ENCODE data around the gene CLSTN2. TPM values are rescaled to one million over a fixed set of nuclear protein-coding genes. Genes with fewer than 3 reads are reported as not detected.

CLSTN2 gene
- total and polyA plus RNA-seq, 2 experiments from 2014 or later: 23.0 to 27.0 TPM

DNA sequence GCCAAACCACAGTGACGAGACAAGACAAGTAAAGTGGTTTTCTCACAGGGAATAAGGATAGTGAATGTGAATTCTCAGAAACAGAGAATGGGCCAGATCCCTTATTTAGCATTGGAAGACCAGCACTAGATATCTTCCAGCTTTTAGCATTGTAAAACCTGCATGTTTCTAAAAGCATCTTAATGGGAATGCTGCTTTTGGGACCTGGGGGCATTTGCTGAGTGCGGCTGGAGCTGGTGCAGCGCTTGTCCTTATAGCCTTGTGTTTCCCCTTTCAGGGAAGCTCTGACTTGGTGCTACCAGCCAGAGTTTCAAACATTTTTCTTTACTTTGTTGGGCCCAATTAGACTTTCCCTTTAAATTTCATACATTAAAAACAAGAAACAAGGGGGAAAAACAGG, 52.9 kb downstream of the CLSTN2 start:
- WGBS (ENCODE audit: low lambda C conversion rate, missing lambda C conversion rate): 61% methylated on average over 3 of the region's 3 CpGs
- Histone ChIP-seq H3K36me3 (replicated peaks; ENCODE audit: insufficient read depth, low read depth) (no peaks in the 10 kb centered on the region), H3K4me2 (no peak overlapping the region), H3K79me2 (no peaks in the 10 kb centered on the region), H2AFZ (no peak overlapping the region), H3K27ac (no peak overlapping the region), H3K9me2 (replicated peaks; ENCODE audit: insufficient read depth) (no peaks in the 10 kb centered on the region), H3K9me3 (ENCODE audit: low read depth) (no peaks in the 10 kb centered on the region), H3K4me1 (ENCODE audit: insufficient read depth) (no peaks in the 10 kb centered on the region), H4K20me1 (ENCODE audit: insufficient read depth, poor library complexity, severe bottlenecking) (no peaks in the 10 kb centered on the region), H3K4me3 (no peak overlapping the region), H3K27me3 (peaks cover 19% of the 10 kb centered on the region)
- TF ChIP-seq EZH2 (IDR thresholded peaks at IDR 0.05; ENCODE audit: borderline replicate concordance) (no peak), EZH2phosphoT487 (IDR thresholded peaks at IDR 0.05; ENCODE audit: low read depth, severe bottlenecking, unreplicated experiment) (no peak)
- TF ChIP-seq, protein P1, sequence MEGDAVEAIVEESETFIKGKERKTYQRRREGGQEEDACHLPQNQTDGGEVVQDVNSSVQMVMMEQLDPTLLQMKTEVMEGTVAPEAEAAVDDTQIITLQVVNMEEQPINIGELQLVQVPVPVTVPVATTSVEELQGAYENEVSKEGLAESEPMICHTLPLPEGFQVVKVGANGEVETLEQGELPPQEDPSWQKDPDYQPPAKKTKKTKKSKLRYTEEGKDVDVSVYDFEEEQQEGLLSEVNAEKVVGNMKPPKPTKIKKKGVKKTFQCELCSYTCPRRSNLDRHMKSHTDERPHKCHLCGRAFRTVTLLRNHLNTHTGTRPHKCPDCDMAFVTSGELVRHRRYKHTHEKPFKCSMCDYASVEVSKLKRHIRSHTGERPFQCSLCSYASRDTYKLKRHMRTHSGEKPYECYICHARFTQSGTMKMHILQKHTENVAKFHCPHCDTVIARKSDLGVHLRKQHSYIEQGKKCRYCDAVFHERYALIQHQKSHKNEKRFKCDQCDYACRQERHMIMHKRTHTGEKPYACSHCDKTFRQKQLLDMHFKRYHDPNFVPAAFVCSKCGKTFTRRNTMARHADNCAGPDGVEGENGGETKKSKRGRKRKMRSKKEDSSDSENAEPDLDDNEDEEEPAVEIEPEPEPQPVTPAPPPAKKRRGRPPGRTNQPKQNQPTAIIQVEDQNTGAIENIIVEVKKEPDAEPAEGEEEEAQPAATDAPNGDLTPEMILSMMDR (IDR thresholded peaks at IDR 0.05; ENCODE audit: poor library complexity): no peak
- no peak for DNase-seq (ENCODE audit: low spot score)

DNA sequence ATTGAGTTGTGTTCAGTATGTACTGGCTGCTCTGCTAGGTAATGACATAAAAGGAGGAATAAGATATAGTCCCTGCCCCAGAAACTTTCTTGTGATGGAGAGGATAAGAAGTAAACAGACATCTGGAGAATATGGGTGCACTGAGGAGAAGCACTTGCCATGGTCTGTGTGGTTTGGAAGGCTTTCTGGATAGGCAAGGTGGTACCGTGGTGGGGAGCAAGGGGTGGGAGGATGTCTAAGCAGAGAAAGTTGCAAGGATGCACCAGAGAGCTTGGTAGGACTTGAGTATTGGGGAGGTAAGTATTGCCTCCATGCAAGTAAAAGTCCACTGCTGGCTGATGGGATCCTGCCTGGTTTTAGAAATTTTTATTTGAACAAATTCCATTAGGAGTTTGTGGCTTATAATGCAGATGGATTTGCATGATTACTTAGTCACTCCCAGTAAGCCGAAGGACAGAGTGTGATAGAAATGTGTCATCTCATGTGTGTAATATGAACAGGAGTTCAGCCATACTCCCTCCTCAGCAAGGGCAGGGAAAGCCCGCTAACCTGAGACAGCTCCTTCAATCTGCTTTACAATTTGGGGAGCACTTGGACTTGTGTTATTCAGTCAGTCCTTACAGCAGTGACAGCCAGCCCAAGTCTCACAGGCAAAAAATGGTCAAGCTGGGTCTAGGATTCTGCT, 53.6 kb downstream of the CLSTN2 start:
- DNase-seq (ENCODE audit: low spot score): no peak
- 85% methylated on average over 3 of the region's 3 CpGs for WGBS (ENCODE audit: low lambda C conversion rate, missing lambda C conversion rate)
- Histone ChIP-seq H3K4me3 (no peak overlapping the region), H2AFZ (no peak overlapping the region), H3K27me3 (peaks cover 19% of the 10 kb centered on the region), H3K9me3 (ENCODE audit: low read depth) (no peaks in the 10 kb centered on the region), H3K4me2 (no peak overlapping the region), H3K27ac (no peak overlapping the region), H4K20me1 (ENCODE audit: insufficient read depth, poor library complexity, severe bottlenecking) (no peaks in the 10 kb centered on the region), H3K79me2 (no peaks in the 10 kb centered on the region), H3K9me2 (replicated peaks; ENCODE audit: insufficient read depth) (no peaks in the 10 kb centered on the region), H3K4me1 (ENCODE audit: insufficient read depth) (no peaks in the 10 kb centered on the region), H3K36me3 (replicated peaks; ENCODE audit: insufficient read depth, low read depth) (no peaks in the 10 kb centered on the region)
- no peak for TF ChIP-seq EZH2 (IDR thresholded peaks at IDR 0.05; ENCODE audit: borderline replicate concordance)
- TF ChIP-seq, protein P1 (IDR thresholded peaks at IDR 0.05; ENCODE audit: poor library complexity): no peak
- TF ChIP-seq EZH2phosphoT487 (IDR thresholded peaks at IDR 0.05; ENCODE audit: low read depth, severe bottlenecking, unreplicated experiment): no peak

DNA sequence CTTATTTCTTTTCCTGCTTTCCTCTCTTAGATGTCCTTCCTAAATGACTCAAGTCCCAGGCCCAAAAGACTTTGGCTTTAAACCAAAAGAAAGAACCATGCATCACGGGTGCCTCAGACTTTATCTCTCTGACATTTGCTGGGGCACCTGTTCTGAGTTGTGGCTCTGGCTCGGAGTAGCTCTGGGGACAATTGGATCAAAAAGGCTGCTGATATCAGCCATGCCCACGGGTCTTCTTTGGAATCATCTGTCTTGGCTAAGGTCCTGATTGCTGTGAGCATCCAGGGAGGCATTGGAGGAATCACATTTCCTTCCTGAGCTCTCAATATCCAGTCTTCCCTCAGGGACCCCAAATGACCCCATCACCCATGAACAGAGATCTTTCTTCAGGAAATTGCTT, 59.9 kb downstream of the CLSTN2 start:
- H3K27me3 ChIP-seq: peaks cover 4% of the 10 kb centered on the region
- H3K36me3 ChIP-seq (replicated peaks; ENCODE audit: insufficient read depth, low read depth): no peaks in the 10 kb centered on the region
- 59% methylated on average over 3 of the region's 3 CpGs for WGBS (ENCODE audit: low lambda C conversion rate, missing lambda C conversion rate)
- no peak for DNase-seq (ENCODE audit: low spot score)
- H3K9me3 ChIP-seq (ENCODE audit: low read depth): no peaks in the 10 kb centered on the region
- no peaks in the 10 kb centered on the region for H3K79me2 ChIP-seq
- TF ChIP-seq EZH2phosphoT487 (IDR thresholded peaks at IDR 0.05; ENCODE audit: low read depth, severe bottlenecking, unreplicated experiment) (no peak), EZH2 (IDR thresholded peaks at IDR 0.05; ENCODE audit: borderline replicate concordance) (no peak)
- TF ChIP-seq, protein P1 (IDR thresholded peaks at IDR 0.05; ENCODE audit: poor library complexity): no peak
- H3K4me3 ChIP-seq: no peak overlapping the region
- no peaks in the 10 kb centered on the region for H3K9me2 ChIP-seq (replicated peaks; ENCODE audit: insufficient read depth)
- no peaks in the 10 kb centered on the region for H3K4me1 ChIP-seq (ENCODE audit: insufficient read depth)
- H2AFZ ChIP-seq: no peak overlapping the region
- H3K4me2 ChIP-seq: no peak overlapping the region
- no peak overlapping the region for H3K27ac ChIP-seq
- no peaks in the 10 kb centered on the region for H4K20me1 ChIP-seq (ENCODE audit: insufficient read depth, poor library complexity, severe bottlenecking)

Data from hepatocyte (in vitro differentiated cells).